Kidney (tissue), 14 donors: ENCODE measurements around the gene LARP1B. TPM values are rescaled to one million over a fixed set of nuclear protein-coding genes. Genes with fewer than 3 reads are reported as not detected.
"Not testable (repeated sequence)": the region's sequence is repeated elsewhere in the genome, so short reads cannot be mapped to it uniquely, and the experiment has no call there.

Experiments used
- DNase-seq, 5 donors: peaks; one replicate each; pipeline ENCODE4 v3.0.0-alpha.2; 2013 to 2020
- FAIRE-seq: peaks from 2 replicates; lab custom pipeline; 2012; peaks lifted over from hg19 to GRCh38; lab: Jason Lieb, UNC
- H3K27ac ChIP-seq, 2 donors: one replicate each; pipeline ENCODE4 v1.7.0; 2013; ENCODE audit warnings: low read depth in 2 of 2, low read length in 2 of 2, inconsistent platforms in 1 of 2
- H3K27me3 ChIP-seq: one replicate; pipeline ENCODE4 v1.7.1; 2013; ENCODE audit warnings: low read length, inconsistent platforms; ENCODE audit not compliant: control insufficient read depth, insufficient read depth
- H3K36me3 ChIP-seq, 3 donors: one replicate each; pipeline versions ENCODE4 v1.7.0 to v1.7.1; 2013; ENCODE audit warnings: low read length in 3 of 3, control low read depth in 1 of 3, inconsistent platforms in 1 of 3; ENCODE audit not compliant: insufficient read depth in 3 of 3, control insufficient read depth in 2 of 3
- H3K4me1 ChIP-seq, 3 donors: one replicate each; pipeline versions ENCODE4 v1.7.0 to v1.7.1; 2013; ENCODE audit warnings: low read length in 3 of 3, inconsistent platforms in 1 of 3, low read depth in 1 of 3; ENCODE audit not compliant: control insufficient read depth in 2 of 3, insufficient read depth in 2 of 3
- H3K4me3 ChIP-seq, 3 donors: one replicate each; pipeline versions ENCODE4 v1.7.0 to v1.8.1; 2013; ENCODE audit warnings: low read length in 3 of 3, control low read depth in 1 of 3, inconsistent platforms in 1 of 3
- H3K9ac ChIP-seq, 3 donors: one replicate each; pipeline versions ENCODE4 v1.7.0 to v1.7.1; 2013; ENCODE audit warnings: low read length in 3 of 3, control low read depth in 1 of 3, inconsistent platforms in 1 of 3
- H3K9me3 ChIP-seq, 3 donors: one replicate each; pipeline versions ENCODE4 v1.7.0 to v1.7.1; 2013; ENCODE audit warnings: low read length in 3 of 3, control low read depth in 1 of 3, inconsistent platforms in 1 of 3; ENCODE audit not compliant: control insufficient read depth in 2 of 3, insufficient read depth in 1 of 3
- CTCF ChIP-seq: IDR thresholded peaks from 3 replicates; pipeline ENCODE4 v1.5.1; 2012; ENCODE audit warnings: mild to moderate bottlenecking, moderate library complexity, borderline replicate concordance; ENCODE audit not compliant: insufficient read depth; ENCODE audit errors: extremely low read depth
- intact Hi-C: fragments of 100-400 bp; cut with DNase I; formaldehyde crosslinking; loops from one replicate; pipeline ENCODE4 v1.11.1; 2022
- polyA plus RNA-seq: library from polyadenylated mRNA; stranded (reverse); fragments of 350-450 nt; fragmentation: Illumina TruSeq; extraction: RNeasy Lipid Tissue Mini Kit (QIAGEN cat#74804); gene quantifications from one replicate; pipeline ENCODE4 v1.2.3, GENCODE V29; 2014; ENCODE audit warnings: low read depth, low replicate concordance; ENCODE audit not compliant: insufficient read depth
- total RNA-seq: library from RNA; stranded (reverse); fragmentation: NEBNext Ultra II Directional; extraction: Animal tissue kit (Norgen Biotek cat#: 25700); gene quantifications from one replicate; pipeline ENCODE4 v1.2.1, GENCODE V29; 2021
- donor health status: control.
- donor health status: control.
- donor health status: control.
- donor health status: control.
- donor health status: control.
- donor health status: DM: yes; HTN: yes; CAD: no.
- donor health status: Normal renal cell carcinoma (clear cell type).

Gene LARP1B
- total and polyA plus RNA-seq, 2 donors from 2014 or later, result 9.3 to 24.9 TPM

GRCh38 chr4:128256539-128256938, 195.4 kb downstream of the LARP1B start:
- no peak for FAIRE-seq
- no peak for DNase-seq
- intact Hi-C loops, result no loop called here
- TF ChIP-seq CTCF, result no peak
- Histone ChIP-seq H3K9ac (no peak overlapping the region), H3K9me3 (no peaks in the 10 kb centered on the region), H3K4me1 (no peaks in the 10 kb centered on the region), H3K4me3 (no peak overlapping the region), H3K27me3 (no peaks in the 10 kb centered on the region), H3K36me3 (no peaks in the 10 kb centered on the region), H3K27ac (no peak overlapping the region)

- H3K36me3 ChIP-seq, FAIRE-seq, H3K9ac ChIP-seq, H3K9me3 ChIP-seq, DNase-seq, H3K4me1 ChIP-seq, H3K27ac ChIP-seq, intact Hi-C loops, H3K4me3 ChIP-seq, H3K27me3 ChIP-seq: not testable (repeated sequence)
Measured at GRCh38 chr4:128258166-128258565, 197.1 kb downstream of the LARP1B start.

GRCh38 chr4:128259889-128260288, 198.8 kb downstream of the LARP1B start:
- intact Hi-C loops, H3K9me3 ChIP-seq, FAIRE-seq, DNase-seq, H3K27ac ChIP-seq, H3K9ac ChIP-seq, H3K27me3 ChIP-seq, H3K4me3 ChIP-seq, H3K4me1 ChIP-seq, H3K36me3 ChIP-seq: not testable (repeated sequence)

Other genes starting within 250 kb of the LARP1B start
- gene PLK4, start 180.4 kb upstream of the LARP1B start, total RNA-seq, result 2.0 TPM
- 0.56 TPM for gene PLK4, start 180.4 kb upstream of the LARP1B start, polyA plus RNA-seq
- gene MFSD8, start 96.1 kb upstream of the LARP1B start, total RNA-seq, result 20.5 TPM
- gene MFSD8, start 96.1 kb upstream of the LARP1B start, polyA plus RNA-seq, result 6.6 TPM
- 12.3 TPM for gene ABHD18, start 95.9 kb upstream of the LARP1B start, total RNA-seq
- 5.6 TPM for gene ABHD18, start 95.9 kb upstream of the LARP1B start, polyA plus RNA-seq
- gene PGRMC2, start 226.5 kb downstream of the LARP1B start, total RNA-seq, result 65.7 TPM
- 70.0 TPM for gene PGRMC2, start 226.5 kb downstream of the LARP1B start, polyA plus RNA-seq